Adipose tissue (tissue), 3 donors: ENCODE measurements around the gene PXN. TPM values are rescaled to one million over a fixed set of nuclear protein-coding genes. Genes with fewer than 3 reads are reported as not detected.
"Not testable (repeated sequence)": the region's sequence is repeated elsewhere in the genome, so short reads cannot be mapped to it uniquely, and the experiment has no call there.

Source experiments
- H3K27ac ChIP-seq: one replicate; pipeline ENCODE4 v1.5.1; 2013; ENCODE audit warnings: low read depth, low read length
- WGBS, 3 donors: extraction: QIAGEN DNeasy Blood & Tissue Kit; methylation state at CpG; one replicate each; pipeline ENCODE4 v1.1.7; 2013; 5-methylcytosine and 5-hydroxymethylcytosine counted together
- polyA plus RNA-seq, 3 donors: library from polyadenylated mRNA; stranded (reverse); fragments of 200-250 nt; gene quantifications; one replicate each; pipeline ENCODE4 v1.2.3, GENCODE V29; 2013
- donor health status: healthy with polysubstance abuse.
- donor health status: Bipolar disorder and iron deficiency.
- donor health status: healthy.

PXN gene
- polyA plus RNA-seq, 3 donors: 24.5 to 126 (median 77.4) TPM

DNA sequence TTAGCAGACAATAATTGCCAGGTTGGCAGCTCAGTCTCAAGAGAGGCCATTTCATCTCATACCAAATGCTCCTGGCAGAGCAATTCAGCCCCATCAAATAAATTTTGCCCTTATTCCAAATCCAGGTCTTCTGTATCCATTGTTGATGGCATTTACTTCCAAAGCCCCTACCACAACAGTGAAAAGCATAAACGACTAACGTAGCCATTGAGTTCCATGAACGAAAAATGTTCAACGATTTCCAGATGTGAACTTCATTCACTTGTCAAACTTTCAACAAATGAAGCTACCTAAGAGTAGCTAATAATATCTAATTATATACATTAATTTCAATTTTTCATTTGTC lies 68.0 kb downstream of the PXN start:
- WGBS, 3 donors: 70 to 82% (median 81%) methylated on average over 4 of the region's 4 CpGs
- H3K27ac ChIP-seq: no peak overlapping the region

- H3K27ac ChIP-seq: not testable (repeated sequence)
- WGBS, 3 donors: 62 to 70% (median 67%) methylated on average over 7 of the region's 7 CpGs
Observed at GRCh38 chr12:120196817-120197541, 68.6 kb downstream of the PXN start.

DNA sequence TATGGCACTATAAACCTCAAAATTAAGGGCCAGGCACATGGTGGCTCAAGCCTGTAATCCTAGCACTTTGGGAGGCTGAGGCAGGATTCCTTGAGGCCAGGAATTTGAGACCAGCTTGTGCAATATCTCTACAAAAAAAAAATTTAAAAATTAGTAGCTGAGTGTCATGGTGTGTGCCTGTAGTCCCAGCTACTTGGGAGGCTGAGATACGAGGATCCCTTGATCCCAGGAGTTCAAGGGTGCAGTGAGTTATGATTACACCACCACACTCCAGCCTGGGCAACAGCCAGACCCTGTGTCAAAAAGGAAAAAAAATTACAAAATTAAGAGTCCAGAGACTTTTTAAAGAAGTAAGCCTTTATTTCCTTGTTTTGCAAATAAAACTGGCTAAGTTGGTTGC lies 69.2 kb downstream of the PXN start:
- 38 to 73% (median 49%) methylated on average over 1 of the region's 1 CpG for WGBS, 3 donors
- H3K27ac ChIP-seq: peak overlapping the region; percentile 9

GRCh38 chr12:120194534-120195395 lies 70.8 kb downstream of the PXN start, which contains the start of gene GCN1:
GCN1 (minus strand) TSS chr12:120194715; CDS start chr12:120194697, 18 bp downstream.
- WGBS, 3 donors: 1 to 4% (median 1%) methylated on average over 57 to 62 of the region's 62 CpGs
- peak within 1 kb of the TSS; percentile 57 for H3K27ac ChIP-seq

GRCh38 chr12:120194226-120194533 lies 71.3 kb downstream of the PXN start:
- peak overlapping the region; percentile 57 for H3K27ac ChIP-seq
- 1 to 2% (median 1%) methylated on average over 18 of the region's 18 CpGs for WGBS, 3 donors

GRCh38 chr12:120193286-120193685 lies 72.2 kb downstream of the PXN start:
- 71 to 83% (median 80%) methylated on average over 8 of the region's 8 CpGs for WGBS, 3 donors
- not testable (repeated sequence) for H3K27ac ChIP-seq

- no peak overlapping the region for H3K27ac ChIP-seq
- 69 to 83% (median 77%) methylated on average over 7 of the region's 7 CpGs for WGBS, 3 donors
Observed at GRCh38 chr12:120190985-120191480, 74.5 kb downstream of the PXN start.

DNA sequence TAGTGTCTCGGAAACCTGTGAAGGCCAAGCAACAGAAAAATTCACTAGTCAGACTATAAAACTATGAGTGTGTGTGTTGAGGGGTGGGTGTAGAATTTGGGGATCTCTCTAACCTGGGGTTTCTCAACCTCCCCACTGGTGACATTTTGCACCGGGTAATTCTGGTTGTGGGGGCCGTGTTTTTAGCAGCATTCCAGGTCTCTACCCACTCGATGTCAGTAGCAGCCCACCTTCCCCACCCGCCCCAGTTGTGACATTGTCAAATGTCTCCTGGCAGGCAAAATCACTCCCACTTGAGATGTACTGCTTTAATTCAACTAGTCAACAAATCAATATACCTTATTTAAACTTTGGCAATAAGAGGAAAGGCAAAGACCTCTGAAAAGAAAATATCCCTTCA lies 75.1 kb downstream of the PXN start:
- 82% methylated on average over 5 of the region's 5 CpGs for WGBS, 3 donors

GRCh38 chr12:120186654-120187053 lies 78.9 kb downstream of the PXN start:
- no peak overlapping the region for H3K27ac ChIP-seq
- WGBS, 3 donors: 83 to 91% (median 89%) methylated on average over 4 of the region's 4 CpGs

More for the DNA sequence above, 75.1 kb downstream of the PXN start:
- H3K27ac ChIP-seq: no peak overlapping the region

- H3K27ac ChIP-seq: no peak overlapping the region
Observed at GRCh38 chr12:120183211-120183631, 82.3 kb downstream of the PXN start.

DNA sequence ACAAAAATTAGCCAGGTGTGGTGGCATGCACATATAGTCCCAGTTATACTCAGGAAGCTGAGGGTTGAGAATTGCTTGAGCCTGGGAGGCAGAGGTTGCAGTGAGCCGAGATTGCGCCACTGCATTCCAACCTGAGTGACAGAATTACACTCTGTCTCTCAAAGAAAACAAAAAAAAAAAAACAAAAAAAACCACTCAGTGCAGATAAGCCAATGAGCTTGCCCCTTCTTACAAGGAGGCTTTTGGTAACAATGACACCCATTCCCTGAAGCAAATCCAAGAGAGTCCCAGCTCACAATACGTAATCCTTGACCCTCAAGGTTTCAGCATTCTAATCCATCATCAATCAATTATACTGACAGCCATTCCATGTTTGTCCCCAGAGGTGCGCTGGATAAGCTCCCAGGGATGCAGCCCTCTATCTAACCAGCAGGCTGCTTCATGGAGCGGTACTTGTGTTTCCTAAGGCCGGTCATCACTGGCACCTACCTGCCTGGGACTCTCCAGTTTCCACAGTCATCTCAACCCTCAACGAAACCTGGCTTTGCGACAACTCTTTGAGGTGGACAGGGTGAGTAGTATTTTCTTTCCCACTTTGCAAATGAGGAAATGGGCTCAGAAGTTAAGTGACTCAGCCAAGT lies 83.4 kb downstream of the PXN start:
- WGBS, 3 donors: 78 to 82% (median 79%) methylated on average over 8 of the region's 8 CpGs
- no peak overlapping the region for H3K27ac ChIP-seq

More at GRCh38 chr12:120183211-120183631, 82.3 kb downstream of the PXN start:
- WGBS, 3 donors: 87 to 90% (median 88%) methylated on average over 5 of the region's 5 CpGs

- no peak overlapping the region for H3K27ac ChIP-seq
- 94 to 98% (median 94%) methylated on average over 7 of the region's 7 CpGs for WGBS, 3 donors
Observed at GRCh38 chr12:120180975-120181374, 84.6 kb downstream of the PXN start.

- H3K27ac ChIP-seq: no peak overlapping the region
- WGBS, 3 donors: 93 to 95% (median 94%) methylated on average over 11 of the region's 11 CpGs
Observed at GRCh38 chr12:120175537-120175936, 90.0 kb downstream of the PXN start.

DNA sequence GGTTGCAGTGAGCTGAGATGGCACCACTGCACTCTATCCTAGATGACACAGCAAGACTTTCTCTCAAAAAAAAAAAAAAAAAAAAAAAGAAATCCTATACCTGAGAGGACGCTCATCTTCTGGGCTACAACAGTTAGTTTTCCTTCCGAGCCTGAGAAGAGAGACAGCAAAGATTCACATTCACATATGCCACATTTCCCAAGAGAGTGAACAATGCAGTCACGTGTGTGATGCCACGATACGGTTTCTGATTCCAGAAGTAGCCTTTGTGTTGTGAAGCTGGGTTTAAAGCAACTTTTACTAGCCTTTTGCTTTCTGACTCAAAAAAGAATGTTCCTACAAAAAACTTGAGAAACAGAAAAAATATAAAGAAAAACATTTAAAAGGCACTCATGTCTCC lies 90.5 kb downstream of the PXN start:
- H3K27ac ChIP-seq: no peak overlapping the region
- 85 to 95% (median 89%) methylated on average over 5 of the region's 5 CpGs for WGBS, 3 donors

DNA sequence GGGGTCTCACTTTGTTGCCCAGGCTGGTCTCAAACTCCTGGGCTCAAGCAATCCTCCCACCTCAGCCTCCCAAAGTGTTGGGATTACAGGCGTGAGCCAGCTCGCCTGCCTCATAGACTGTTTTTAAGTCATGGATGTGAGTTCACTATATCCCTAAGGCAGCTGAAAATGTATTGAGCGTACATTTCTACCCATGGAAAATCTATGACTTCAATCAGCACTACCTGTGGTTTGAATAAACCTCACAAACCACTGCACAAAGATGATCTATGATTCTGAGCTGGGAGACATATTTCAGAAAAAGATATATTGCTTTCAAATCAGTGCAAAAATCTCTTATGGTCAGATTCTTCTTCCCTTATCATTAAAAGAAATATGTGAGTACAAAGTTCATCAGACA lies 93.5 kb downstream of the PXN start:
- 92 to 98% (median 95%) methylated on average over 3 of the region's 3 CpGs for WGBS, 3 donors
- H3K27ac ChIP-seq: no peak overlapping the region

DNA sequence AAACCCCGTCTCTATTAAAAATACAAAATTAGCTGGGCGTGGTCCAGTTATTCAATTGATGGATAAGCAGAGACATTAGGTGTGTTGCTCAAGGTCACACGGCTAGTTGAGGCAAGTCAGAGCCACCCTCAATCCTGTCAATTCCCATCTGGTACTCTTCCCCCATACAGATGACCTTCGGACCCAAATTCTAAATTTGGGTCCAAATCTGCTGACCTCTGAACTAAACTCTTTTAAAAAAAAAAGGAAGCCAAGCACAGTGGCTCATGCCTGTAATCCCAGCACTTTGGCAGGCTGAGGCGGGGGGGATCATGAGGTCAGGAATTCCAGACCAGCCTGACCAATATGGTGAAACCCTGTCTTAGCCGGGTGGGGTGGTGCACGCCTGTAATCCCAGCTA lies 94.9 kb downstream of the PXN start:
- 90 to 92% (median 92%) methylated on average over 7 of the region's 7 CpGs for WGBS, 3 donors
- no peak overlapping the region for H3K27ac ChIP-seq

DNA sequence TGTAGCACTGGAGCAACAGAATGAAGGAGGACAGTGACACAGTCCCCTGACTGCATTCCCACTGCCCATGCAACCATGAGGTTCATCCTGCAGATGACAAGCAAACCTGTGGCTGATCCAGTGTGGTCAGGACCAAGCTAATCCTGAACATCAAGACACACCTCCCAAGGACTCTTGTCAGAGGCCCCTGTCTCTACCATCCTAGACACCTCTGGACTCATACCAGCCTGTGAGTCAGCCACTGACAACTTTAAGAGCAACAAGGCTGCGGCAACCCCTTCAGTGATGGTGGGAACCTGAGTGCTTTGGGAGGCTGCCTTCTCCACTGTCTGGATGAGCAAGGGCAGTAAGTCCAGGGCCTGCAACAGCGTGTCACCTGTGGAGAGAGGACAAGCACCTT lies 95.6 kb downstream of the PXN start:
- H3K27ac ChIP-seq: no peak overlapping the region
- 96 to 100% (median 98%) methylated on average over 2 of the region's 2 CpGs for WGBS, 3 donors

DNA sequence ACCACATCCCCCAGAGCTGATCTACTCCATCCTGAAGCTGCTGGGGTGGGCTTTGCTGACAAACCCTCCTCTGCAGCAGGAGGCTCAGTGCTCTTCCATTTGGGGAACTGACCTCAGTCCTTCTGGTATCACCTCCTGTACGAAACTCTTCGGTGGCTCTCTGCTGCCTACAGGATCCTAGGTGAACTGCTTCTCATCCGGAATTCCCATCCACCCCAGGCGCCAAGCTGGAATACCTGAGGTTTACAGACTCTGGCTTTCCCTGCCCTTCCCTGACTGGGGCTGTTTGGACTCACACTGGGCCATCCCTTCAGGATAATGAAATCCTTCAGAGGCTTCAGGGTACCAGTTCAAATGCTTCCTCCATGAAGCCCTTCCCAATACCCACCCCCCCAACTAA lies 97.2 kb downstream of the PXN start:
- H3K27ac ChIP-seq: no peak overlapping the region
- WGBS, 3 donors: 94 to 96% (median 95%) methylated on average over 4 of the region's 4 CpGs

GRCh38 chr12:120167529-120168095 lies 97.9 kb downstream of the PXN start:
- no peak overlapping the region for H3K27ac ChIP-seq
- WGBS, 3 donors: 82 to 93% (median 85%) methylated on average over 6 of the region's 6 CpGs
